Astrocyte (in vitro differentiated cells and primary cell): ENCODE data around the gene GDPD2. TPM values are rescaled to one million over a fixed set of nuclear protein-coding genes. Genes with fewer than 3 reads are reported as not detected.
A peak's percentile ranks its signal among the peaks of the same experiment; 100 is the strongest.

Experiments used
- DNase-seq: peaks from one replicate; pipeline ENCODE4 v3.0.0-alpha.2; 2010; ENCODE audit warnings: low read depth
- FAIRE-seq: peaks from 2 replicates; lab custom pipeline; 2011; peaks lifted over from hg19 to GRCh38; lab: Jason Lieb, UNC
- H2AFZ ChIP-seq: 2 replicates; pipeline ENCODE4 v1.6.0; 2012; ENCODE audit warnings: low read depth, low read length, inconsistent platforms
- H3K27ac ChIP-seq: 2 replicates; pipeline ENCODE4 v1.5.1; 2011; ENCODE audit warnings: low read depth, low read length, inconsistent platforms
- H3K27me3 ChIP-seq: 2 replicates; pipeline ENCODE4 v1.6.0; 2011; ENCODE audit warnings: low read length, inconsistent platforms; ENCODE audit not compliant: insufficient read depth
- H3K36me3 ChIP-seq: 2 replicates; pipeline ENCODE4 v1.5.1; 2011; ENCODE audit warnings: low read length, inconsistent platforms; ENCODE audit not compliant: insufficient read depth
- H3K4me1 ChIP-seq: 2 replicates; pipeline ENCODE4 v1.5.1; 2011; ENCODE audit warnings: low read length, inconsistent platforms; ENCODE audit not compliant: insufficient read depth
- H3K4me2 ChIP-seq: 2 replicates; pipeline ENCODE4 v1.6.0; 2012; ENCODE audit warnings: low read length, inconsistent platforms
- H3K4me3 ChIP-seq: 2 replicates; pipeline ENCODE4 v1.5.1; 2011; ENCODE audit warnings: low read depth, mild to moderate bottlenecking, low read length, inconsistent platforms; ENCODE audit not compliant: insufficient read depth
- H3K79me2 ChIP-seq: 2 replicates; pipeline ENCODE4 v1.6.0; 2012; ENCODE audit warnings: mild to moderate bottlenecking, low read length, inconsistent platforms; ENCODE audit not compliant: insufficient read depth
- H3K9ac ChIP-seq: 2 replicates; pipeline ENCODE4 v1.6.0; 2012; ENCODE audit warnings: mild to moderate bottlenecking, low read length, inconsistent platforms
- H3K9me3 ChIP-seq: 2 replicates; pipeline ENCODE4 v1.5.1; 2012; ENCODE audit warnings: low read depth, mild to moderate bottlenecking, low read length, inconsistent platforms; ENCODE audit not compliant: insufficient read depth
- H4K20me1 ChIP-seq: 2 replicates; pipeline ENCODE4 v1.6.0; 2012; ENCODE audit warnings: low read length, inconsistent platforms; ENCODE audit not compliant: insufficient read depth
- H3K27ac Mint-ChIP-seq: one replicate; pipeline ENCODE4 v1.8.0; 2021; ENCODE audit warnings: mild to moderate bottlenecking, mixed read lengths; ENCODE audit not compliant: unreplicated experiment
- H3K27me3 Mint-ChIP-seq: one replicate; pipeline ENCODE4 v1.8.0; 2021; ENCODE audit warnings: low read depth, mixed read lengths; ENCODE audit not compliant: unreplicated experiment
- H3K36me3 Mint-ChIP-seq: one replicate; pipeline ENCODE4 v1.8.0; 2021; ENCODE audit warnings: low read depth, mixed read lengths; ENCODE audit not compliant: unreplicated experiment
- H3K4me1 Mint-ChIP-seq: one replicate; pipeline ENCODE4 v1.8.0; 2021; ENCODE audit warnings: low read depth, mixed read lengths; ENCODE audit not compliant: unreplicated experiment
- H3K4me3 Mint-ChIP-seq: one replicate; pipeline ENCODE4 v1.8.0; 2021; ENCODE audit warnings: mild to moderate bottlenecking, moderate library complexity, mixed read lengths; ENCODE audit not compliant: unreplicated experiment
- H3K9me3 Mint-ChIP-seq: one replicate; pipeline ENCODE4 v1.8.0; 2021; ENCODE audit warnings: mild to moderate bottlenecking, mixed read lengths; ENCODE audit not compliant: unreplicated experiment
- CTCF ChIP-seq: IDR thresholded peaks from 2 replicates; pipeline ENCODE4 v1.5.1; 2011; ENCODE audit warnings: low read depth, mild to moderate bottlenecking, inconsistent platforms, low read length, moderate library complexity; ENCODE audit not compliant: insufficient read depth
- EZH2 ChIP-seq: IDR thresholded peaks from 2 replicates; pipeline ENCODE4 v1.6.1; 2012; ENCODE audit warnings: mild to moderate bottlenecking, low read length, inconsistent platforms; ENCODE audit not compliant: insufficient read depth
- total RNA-seq: library from RNA; stranded (reverse); gene quantifications from 2 replicates; pipeline ENCODE4 v1.2.1, GENCODE V29; 2021

Gene GDPD2
- total RNA-seq, 1 donor from 2014 or later = not detected

GRCh38 chrX:70434352-70434866 lies 11.3 kb downstream of the GDPD2 start:
- DNase-seq = peak; percentile 58
- no peaks in the 10 kb centered on the region for H3K9me3 Mint-ChIP-seq

GRCh38 chrX:70434914-70435586 lies 11.9 kb downstream of the GDPD2 start:
- Mint-ChIP-seq H3K9me3 (no peaks in the 10 kb centered on the region), H3K27ac (peak overlapping the region; percentile 83), H3K36me3 (no peaks in the 10 kb centered on the region), H3K4me3 (peak overlapping the region; percentile 91), H3K27me3 (peaks cover 1% of the 10 kb centered on the region), H3K4me1 (peaks cover 6% of the 10 kb centered on the region)
- Histone ChIP-seq H3K9me3 (no peaks in the 10 kb centered on the region), H3K27me3 (no peaks in the 10 kb centered on the region), H4K20me1 (no peaks in the 10 kb centered on the region), H3K79me2 (no peaks in the 10 kb centered on the region), H3K27ac (peak overlapping the region; percentile 77), H2AFZ (peak overlapping the region; percentile 60), H3K4me1 (peaks cover 10% of the 10 kb centered on the region), H3K4me2 (peak overlapping the region; percentile 98), H3K4me3 (peak overlapping the region; percentile 68), H3K36me3 (no peaks in the 10 kb centered on the region), H3K9ac (peak overlapping the region; percentile 87)
- FAIRE-seq (peak; percentile 90), DNase-seq (peak; percentile 43)
- no peak for TF ChIP-seq CTCF

More at GRCh38 chrX:70434352-70434866, 11.3 kb downstream of the GDPD2 start:
- H3K4me3 ChIP-seq = peak overlapping the region; percentile 68
- FAIRE-seq = no peak
- H3K27me3 ChIP-seq = no peaks in the 10 kb centered on the region
- no peaks in the 10 kb centered on the region for H3K36me3 ChIP-seq
- peak overlapping the region; percentile 94 for H2AFZ ChIP-seq
- Mint-ChIP-seq H3K4me1 (peaks cover 6% of the 10 kb centered on the region), H3K36me3 (no peaks in the 10 kb centered on the region), H3K4me3 (peak overlapping the region; percentile 91), H3K27ac (peak overlapping the region; percentile 83), H3K27me3 (peaks cover 1% of the 10 kb centered on the region)
- no peaks in the 10 kb centered on the region for H3K9me3 ChIP-seq
- H3K27ac ChIP-seq = peak overlapping the region; percentile 77
- peaks cover 10% of the 10 kb centered on the region for H3K4me1 ChIP-seq
- H3K79me2 ChIP-seq = no peaks in the 10 kb centered on the region
- H3K4me2 ChIP-seq = peak overlapping the region; percentile 98
- TF ChIP-seq CTCF (no peak), EZH2 (no peak)
- H4K20me1 ChIP-seq = no peaks in the 10 kb centered on the region
- peak overlapping the region; percentile 87 for H3K9ac ChIP-seq

- Mint-ChIP-seq H3K27me3 (peaks cover 3% of the 10 kb centered on the region), H3K4me3 (no peak overlapping the region), H3K27ac (peak overlapping the region; percentile 78), H3K9me3 (no peaks in the 10 kb centered on the region), H3K4me1 (peaks cover 6% of the 10 kb centered on the region), H3K36me3 (no peaks in the 10 kb centered on the region)
- H3K36me3 ChIP-seq = no peaks in the 10 kb centered on the region
- no peak overlapping the region for H2AFZ ChIP-seq
- H3K9ac ChIP-seq = no peak overlapping the region
- TF ChIP-seq EZH2 = no peak
- TF ChIP-seq CTCF = no peak
- no peaks in the 10 kb centered on the region for H3K27me3 ChIP-seq
- no peaks in the 10 kb centered on the region for H3K9me3 ChIP-seq
- peak overlapping the region; percentile 98 for H3K4me2 ChIP-seq
- FAIRE-seq (no peak), DNase-seq (no peak)
- H3K4me3 ChIP-seq = no peak overlapping the region
- H3K4me1 ChIP-seq = peaks cover 10% of the 10 kb centered on the region
- no peak overlapping the region for H3K27ac ChIP-seq
- no peaks in the 10 kb centered on the region for H3K79me2 ChIP-seq
- no peaks in the 10 kb centered on the region for H4K20me1 ChIP-seq
Observed at GRCh38 chrX:70436343-70436742, 13.2 kb downstream of the GDPD2 start.
